ENCODE measurements around the gene ELF4.

DNA sequence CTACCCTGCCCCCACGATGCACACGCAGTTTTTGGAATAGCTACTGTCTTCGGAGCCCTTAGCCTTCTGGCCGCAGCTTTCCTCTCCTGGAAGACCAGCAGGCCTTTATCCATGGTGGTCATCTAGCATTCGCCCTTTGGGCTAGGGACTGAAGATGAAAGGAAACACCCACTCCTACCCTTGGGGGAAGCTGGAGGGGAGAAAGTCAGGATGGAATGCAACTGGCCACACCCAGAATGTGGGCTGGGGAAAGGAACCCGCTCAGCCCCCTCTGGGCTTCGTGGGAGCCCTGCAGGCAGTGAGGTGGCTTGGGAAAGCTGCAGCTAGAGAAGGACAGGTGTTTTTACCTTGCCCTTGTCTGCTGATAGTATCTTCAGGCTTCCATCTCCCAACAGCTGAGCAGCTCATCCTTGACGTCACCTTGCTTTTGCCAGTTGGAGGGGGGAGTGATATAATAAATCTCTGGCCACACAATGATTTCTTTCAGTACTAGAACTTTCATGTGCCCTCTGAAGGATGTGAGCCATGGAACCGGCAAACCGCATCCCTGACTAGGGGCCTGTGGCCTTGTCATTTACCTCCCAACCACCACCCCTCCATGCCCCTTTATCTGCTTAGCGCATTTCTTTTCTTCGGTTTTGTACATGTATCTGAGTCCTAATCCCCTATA, 59.0 kb downstream of the ELF4 start:
- TF ChIP-seq NR1H2 (CRISPR knock-in tag; IDR thresholded peaks at IDR 0.05) = no peak
- TF ChIP-seq CBX1 (IDR thresholded peaks at IDR 0.05; ENCODE audit: low read depth) = no peak
- TF ChIP-seq, protein P1, sequence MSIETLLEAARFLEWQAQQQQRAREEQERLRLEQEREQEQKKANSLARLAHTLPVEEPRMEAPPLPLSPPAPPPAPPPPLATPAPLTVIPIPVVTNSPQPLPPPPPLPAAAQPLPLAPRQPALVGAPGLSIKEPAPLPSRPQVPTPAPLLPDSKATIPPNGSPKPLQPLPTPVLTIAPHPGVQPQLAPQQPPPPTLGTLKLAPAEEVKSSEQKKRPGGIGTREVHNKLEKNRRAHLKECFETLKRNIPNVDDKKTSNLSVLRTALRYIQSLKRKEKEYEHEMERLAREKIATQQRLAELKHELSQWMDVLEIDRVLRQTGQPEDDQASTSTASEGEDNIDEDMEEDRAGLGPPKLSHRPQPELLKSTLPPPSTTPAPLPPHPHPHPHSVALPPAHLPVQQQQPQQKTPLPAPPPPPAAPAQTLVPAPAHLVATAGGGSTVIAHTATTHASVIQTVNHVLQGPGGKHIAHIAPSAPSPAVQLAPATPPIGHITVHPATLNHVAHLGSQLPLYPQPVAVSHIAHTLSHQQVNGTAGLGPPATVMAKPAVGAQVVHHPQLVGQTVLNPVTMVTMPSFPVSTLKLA (conservative IDR thresholded peaks at IDR 0.05) = no peak
- TF ChIP-seq, protein P2, sequence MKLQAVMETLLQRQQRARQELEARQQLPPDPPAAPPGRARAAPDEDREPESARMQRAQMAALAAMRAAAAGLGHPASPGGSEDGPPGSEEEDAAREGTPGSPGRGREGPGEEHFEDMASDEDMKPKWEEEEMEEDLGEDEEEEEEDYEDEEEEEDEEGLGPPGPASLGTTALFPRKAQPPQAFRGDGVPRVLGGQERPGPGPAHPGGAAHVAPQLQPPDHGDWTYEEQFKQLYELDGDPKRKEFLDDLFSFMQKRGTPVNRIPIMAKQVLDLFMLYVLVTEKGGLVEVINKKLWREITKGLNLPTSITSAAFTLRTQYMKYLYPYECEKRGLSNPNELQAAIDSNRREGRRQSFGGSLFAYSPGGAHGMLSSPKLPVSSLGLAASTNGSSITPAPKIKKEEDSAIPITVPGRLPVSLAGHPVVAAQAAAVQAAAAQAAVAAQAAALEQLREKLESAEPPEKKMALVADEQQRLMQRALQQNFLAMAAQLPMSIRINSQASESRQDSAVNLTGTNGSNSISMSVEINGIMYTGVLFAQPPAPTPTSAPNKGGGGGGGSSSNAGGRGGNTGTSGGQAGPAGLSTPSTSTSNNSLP (IDR thresholded peaks at IDR 0.05; ENCODE audit: borderline replicate concordance, low read depth, low read length) = no peak

Measured in K562 (cell line).